Mammary epithelial cell (primary cell): ENCODE results near the gene CDH4.

Source experiments
- CTCF ChIP-seq, 2 donors: IDR thresholded peaks in 1 of 2; conservative IDR thresholded peaks in 1 of 2; 2 replicates each; pipeline ENCODE4 v1.5.1; 2011 to 2012; ENCODE audit warnings: inconsistent platforms in 2 of 2, low read length in 2 of 2, mild to moderate bottlenecking in 2 of 2, control low read depth in 1 of 2, low read depth in 1 of 2; ENCODE audit not compliant: insufficient read depth in 1 of 2; ENCODE audit errors: extremely low read depth in 1 of 2
- EZH2 ChIP-seq: IDR thresholded peaks from 2 replicates; pipeline ENCODE4 v1.6.1; 2012; ENCODE audit warnings: low read length, inconsistent platforms, borderline replicate concordance

GRCh38 chr20:61805781-61806180, 553.7 kb downstream of the CDH4 start:
- TF ChIP-seq CTCF (conservative IDR thresholded peaks at IDR 0.05 in 1 of 2, IDR thresholded peaks at IDR 0.05 in 1 of 2; ENCODE audit: extremely low read depth in 1 of 2, insufficient read depth in 1 of 2, low read depth in 1 of 2, low read length in 2 of 2) (no peak), EZH2 (no peak)
